ENCODE data around the gene TMEM125.

The TMEM125 gene

DNA sequence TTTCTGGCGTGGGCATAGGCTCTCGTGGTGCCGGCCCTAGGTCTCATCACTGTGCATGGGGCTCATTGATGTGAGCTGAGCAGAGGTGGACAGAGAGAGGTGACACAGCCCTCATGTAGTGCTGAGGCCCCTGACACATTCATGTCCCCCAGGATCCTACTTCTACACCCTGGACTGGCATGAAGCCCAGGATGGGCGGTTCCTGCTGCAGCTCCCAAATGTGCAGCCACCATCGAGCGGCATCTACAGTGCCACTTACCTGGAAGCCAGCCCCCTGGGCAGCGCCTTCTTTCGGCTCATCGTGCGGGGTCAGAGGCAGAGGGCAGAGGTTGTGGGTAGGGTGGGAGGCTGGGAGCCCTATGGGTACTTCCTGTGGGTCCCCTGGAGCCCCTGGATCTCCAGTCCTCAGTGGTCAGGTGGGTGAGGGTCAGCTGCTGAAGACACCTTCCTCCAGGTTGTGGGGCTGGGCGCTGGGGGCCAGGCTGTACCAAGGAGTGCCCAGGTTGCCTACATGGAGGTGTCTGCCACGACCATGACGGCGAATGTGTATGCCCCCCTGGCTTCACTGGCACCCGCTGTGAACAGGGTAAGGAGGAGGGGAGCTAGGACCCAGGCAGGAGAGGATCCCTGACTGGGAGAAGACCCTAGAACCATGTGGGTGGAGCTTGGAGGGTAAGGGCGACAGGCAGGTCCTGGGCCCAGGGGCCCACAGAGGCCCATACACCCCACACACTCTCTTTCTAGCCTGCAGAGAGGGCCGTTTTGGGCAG, 37.1 kb downstream of the TMEM125 start:
- H3K36me3 Mint-ChIP-seq (ENCODE audit: insufficient read depth), result peaks cover 3% of the 10 kb centered on the region
- no peaks in the 10 kb centered on the region for H3K4me1 Mint-ChIP-seq
- no peak for DNase-seq (ENCODE audit: low spot score in 2 of 2)
- H3K4me3 Mint-ChIP-seq, result no peak overlapping the region
- H3K27ac Mint-ChIP-seq (ENCODE audit: low read depth), result no peak overlapping the region
- no peaks in the 10 kb centered on the region for H3K9me3 Mint-ChIP-seq
- H3K27me3 Mint-ChIP-seq, result peaks cover 50% of the 10 kb centered on the region
- no peak for ATAC-seq (replicated peaks; ENCODE audit: extremely low read depth, poor library complexity, severe bottlenecking)

DNA sequence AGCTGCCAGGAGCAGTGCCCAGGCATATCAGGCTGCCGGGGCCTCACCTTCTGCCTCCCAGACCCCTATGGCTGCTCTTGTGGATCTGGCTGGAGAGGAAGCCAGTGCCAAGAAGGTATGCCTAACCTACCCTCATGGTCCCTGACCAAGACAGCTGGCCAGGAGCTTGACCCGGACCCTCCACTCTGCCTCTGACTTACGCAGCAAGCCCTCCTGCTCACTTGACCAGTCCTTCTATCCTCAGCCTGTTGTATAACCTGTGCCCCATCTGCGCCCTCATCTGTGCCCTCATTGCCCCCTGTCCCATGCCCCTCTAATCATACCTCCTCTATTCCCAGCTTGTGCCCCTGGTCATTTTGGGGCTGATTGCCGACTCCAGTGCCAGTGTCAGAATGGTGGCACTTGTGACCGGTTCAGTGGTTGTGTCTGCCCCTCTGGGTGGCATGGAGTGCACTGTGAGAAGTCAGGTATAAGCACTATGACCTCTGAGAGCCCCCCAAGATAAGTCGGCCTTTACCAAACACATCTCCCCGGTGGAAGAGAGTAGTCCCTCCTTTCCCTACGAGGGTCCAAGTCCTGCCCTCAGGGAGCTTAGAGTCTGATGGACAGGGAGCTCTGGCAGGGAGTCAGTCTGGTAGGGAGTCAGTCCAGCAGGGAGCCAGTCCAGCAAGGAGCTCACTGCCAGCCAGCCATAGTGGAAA, 37.8 kb downstream of the TMEM125 start:
- Mint-ChIP-seq H3K27me3 (peaks cover 43% of the 10 kb centered on the region), H3K4me3 (no peak overlapping the region), H3K9me3 (no peaks in the 10 kb centered on the region), H3K36me3 (ENCODE audit: insufficient read depth) (peaks cover 3% of the 10 kb centered on the region), H3K4me1 (no peaks in the 10 kb centered on the region), H3K27ac (ENCODE audit: low read depth) (no peak overlapping the region)
- ATAC-seq (replicated peaks; ENCODE audit: extremely low read depth, poor library complexity, severe bottlenecking), result no peak
- no peak for DNase-seq (ENCODE audit: low spot score in 2 of 2)

DNA sequence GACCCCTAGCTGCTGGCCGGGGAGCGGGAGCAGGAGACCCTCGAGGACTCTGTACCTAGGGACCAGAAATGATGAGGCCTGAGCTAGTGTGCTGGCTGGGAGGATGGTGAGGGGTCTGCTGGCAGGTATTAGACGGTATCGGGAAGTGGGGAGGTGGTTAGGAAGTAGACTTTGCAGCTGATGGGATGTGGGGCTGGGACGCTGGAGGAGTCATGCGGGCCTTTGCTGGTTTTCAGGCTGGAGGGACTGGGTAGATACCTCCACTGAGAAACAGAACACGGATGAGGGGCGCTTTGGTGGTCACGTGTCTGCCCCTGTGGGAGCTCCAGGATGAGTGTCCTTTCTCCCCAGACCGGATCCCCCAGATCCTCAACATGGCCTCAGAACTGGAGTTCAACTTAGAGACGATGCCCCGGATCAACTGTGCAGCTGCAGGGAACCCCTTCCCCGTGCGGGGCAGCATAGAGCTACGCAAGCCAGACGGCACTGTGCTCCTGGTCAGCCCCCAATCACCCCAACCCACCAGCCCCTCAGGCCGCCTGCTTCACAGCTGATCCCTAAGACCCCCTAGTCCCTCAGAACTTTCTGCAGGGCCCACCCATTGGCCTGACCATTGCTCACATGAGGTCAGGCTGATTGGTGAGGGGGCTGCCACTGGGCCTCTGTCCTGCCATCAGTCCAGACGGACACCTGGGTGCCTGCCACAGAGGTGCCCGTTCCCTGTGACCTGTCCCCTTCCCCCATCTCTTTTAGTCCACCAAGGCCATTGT, 39.0 kb downstream of the TMEM125 start:
- H3K27ac Mint-ChIP-seq (ENCODE audit: low read depth), result no peak overlapping the region
- ATAC-seq (replicated peaks; ENCODE audit: extremely low read depth, poor library complexity, severe bottlenecking), result no peak
- H3K36me3 Mint-ChIP-seq (ENCODE audit: insufficient read depth), result peaks cover 3% of the 10 kb centered on the region
- no peak for DNase-seq (ENCODE audit: low spot score in 2 of 2)
- peaks cover 41% of the 10 kb centered on the region for H3K27me3 Mint-ChIP-seq
- H3K4me1 Mint-ChIP-seq, result no peaks in the 10 kb centered on the region
- H3K4me3 Mint-ChIP-seq, result no peak overlapping the region
- H3K9me3 Mint-ChIP-seq, result no peaks in the 10 kb centered on the region

DNA sequence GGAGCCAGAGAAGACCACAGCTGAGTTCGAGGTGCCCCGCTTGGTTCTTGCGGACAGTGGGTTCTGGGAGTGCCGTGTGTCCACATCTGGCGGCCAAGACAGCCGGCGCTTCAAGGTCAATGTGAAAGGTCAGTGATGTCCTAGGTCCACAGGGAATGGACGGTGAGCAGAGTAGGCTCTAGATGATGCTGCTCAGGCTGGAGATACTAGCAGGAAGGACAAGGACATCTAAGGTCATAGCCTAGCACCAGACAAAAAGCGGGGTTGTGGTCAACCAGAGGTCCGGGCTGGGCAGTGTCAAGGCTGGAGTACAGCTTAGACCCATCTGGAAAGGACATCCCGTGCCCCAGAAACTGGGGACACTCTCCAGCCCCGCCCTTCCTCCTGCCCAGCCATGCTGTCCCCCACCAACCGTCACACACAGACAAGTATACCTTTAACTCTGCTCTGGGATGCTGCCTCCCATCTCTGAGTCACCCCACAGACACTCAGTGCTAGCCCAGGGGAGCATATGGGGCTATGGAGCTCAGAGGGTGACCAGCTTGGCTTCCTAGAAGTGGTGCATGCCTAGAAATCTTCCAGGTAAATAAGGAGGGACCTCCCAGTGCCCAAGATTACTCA, 39.7 kb downstream of the TMEM125 start:
- DNase-seq (ENCODE audit: low spot score in 2 of 2), result no peak
- H3K36me3 Mint-ChIP-seq (ENCODE audit: insufficient read depth), result peaks cover 3% of the 10 kb centered on the region

DNA sequence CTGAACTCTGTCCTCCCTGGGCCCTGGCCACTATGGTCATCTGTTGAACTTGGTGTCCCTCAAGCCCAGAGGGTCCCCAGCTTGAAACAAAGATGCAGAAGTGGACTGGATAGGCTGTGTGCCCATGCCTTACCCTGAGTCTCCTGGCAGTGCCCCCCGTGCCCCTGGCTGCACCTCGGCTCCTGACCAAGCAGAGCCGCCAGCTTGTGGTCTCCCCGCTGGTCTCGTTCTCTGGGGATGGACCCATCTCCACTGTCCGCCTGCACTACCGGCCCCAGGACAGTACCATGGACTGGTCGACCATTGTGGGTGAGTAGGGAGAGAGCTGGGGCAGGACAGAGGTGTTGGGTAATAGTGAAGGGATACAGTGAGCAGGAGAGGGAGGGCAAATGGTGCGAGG, 41.7 kb downstream of the TMEM125 start:
- no peaks in the 10 kb centered on the region for H3K9me3 Mint-ChIP-seq
- DNase-seq (ENCODE audit: low spot score in 2 of 2) (no peak), ATAC-seq (replicated peaks; ENCODE audit: extremely low read depth, poor library complexity, severe bottlenecking) (no peak)
- peaks cover 19% of the 10 kb centered on the region for H3K27me3 Mint-ChIP-seq
- H3K27ac Mint-ChIP-seq (ENCODE audit: low read depth), result no peak overlapping the region
- H3K4me3 Mint-ChIP-seq, result no peak overlapping the region
- no peaks in the 10 kb centered on the region for H3K4me1 Mint-ChIP-seq
- peaks cover 5% of the 10 kb centered on the region for H3K36me3 Mint-ChIP-seq (ENCODE audit: insufficient read depth)

More for the DNA sequence above, 39.7 kb downstream of the TMEM125 start:
- no peak overlapping the region for H3K4me3 Mint-ChIP-seq
- peaks cover 34% of the 10 kb centered on the region for H3K27me3 Mint-ChIP-seq
- H3K9me3 Mint-ChIP-seq, result no peaks in the 10 kb centered on the region
- no peaks in the 10 kb centered on the region for H3K4me1 Mint-ChIP-seq
- ATAC-seq (replicated peaks; ENCODE audit: extremely low read depth, poor library complexity, severe bottlenecking), result no peak
- H3K27ac Mint-ChIP-seq (ENCODE audit: low read depth), result no peak overlapping the region

DNA sequence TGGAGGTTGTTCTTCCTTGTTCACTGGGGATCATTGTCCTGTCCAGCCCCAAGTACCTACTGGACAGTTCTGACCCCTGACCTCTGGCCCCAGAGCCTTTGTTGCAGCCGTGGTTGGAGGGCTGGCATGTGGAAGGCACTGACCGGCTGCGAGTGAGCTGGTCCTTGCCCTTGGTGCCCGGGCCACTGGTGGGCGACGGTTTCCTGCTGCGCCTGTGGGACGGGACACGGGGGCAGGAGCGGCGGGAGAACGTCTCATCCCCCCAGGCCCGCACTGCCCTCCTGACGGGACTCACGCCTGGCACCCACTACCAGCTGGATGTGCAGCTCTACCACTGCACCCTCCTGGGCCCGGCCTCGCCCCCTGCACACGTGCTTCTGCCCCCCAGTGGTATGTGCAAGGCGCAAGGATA, 42.4 kb downstream of the TMEM125 start:
- Mint-ChIP-seq H3K27me3 (peaks cover 17% of the 10 kb centered on the region), H3K4me3 (no peak overlapping the region), H3K4me1 (no peaks in the 10 kb centered on the region), H3K9me3 (no peaks in the 10 kb centered on the region), H3K36me3 (ENCODE audit: insufficient read depth) (peaks cover 5% of the 10 kb centered on the region), H3K27ac (ENCODE audit: low read depth) (no peak overlapping the region)
- DNase-seq (ENCODE audit: low spot score in 2 of 2), result no peak
- ATAC-seq (replicated peaks; ENCODE audit: extremely low read depth, poor library complexity, severe bottlenecking), result no peak

DNA sequence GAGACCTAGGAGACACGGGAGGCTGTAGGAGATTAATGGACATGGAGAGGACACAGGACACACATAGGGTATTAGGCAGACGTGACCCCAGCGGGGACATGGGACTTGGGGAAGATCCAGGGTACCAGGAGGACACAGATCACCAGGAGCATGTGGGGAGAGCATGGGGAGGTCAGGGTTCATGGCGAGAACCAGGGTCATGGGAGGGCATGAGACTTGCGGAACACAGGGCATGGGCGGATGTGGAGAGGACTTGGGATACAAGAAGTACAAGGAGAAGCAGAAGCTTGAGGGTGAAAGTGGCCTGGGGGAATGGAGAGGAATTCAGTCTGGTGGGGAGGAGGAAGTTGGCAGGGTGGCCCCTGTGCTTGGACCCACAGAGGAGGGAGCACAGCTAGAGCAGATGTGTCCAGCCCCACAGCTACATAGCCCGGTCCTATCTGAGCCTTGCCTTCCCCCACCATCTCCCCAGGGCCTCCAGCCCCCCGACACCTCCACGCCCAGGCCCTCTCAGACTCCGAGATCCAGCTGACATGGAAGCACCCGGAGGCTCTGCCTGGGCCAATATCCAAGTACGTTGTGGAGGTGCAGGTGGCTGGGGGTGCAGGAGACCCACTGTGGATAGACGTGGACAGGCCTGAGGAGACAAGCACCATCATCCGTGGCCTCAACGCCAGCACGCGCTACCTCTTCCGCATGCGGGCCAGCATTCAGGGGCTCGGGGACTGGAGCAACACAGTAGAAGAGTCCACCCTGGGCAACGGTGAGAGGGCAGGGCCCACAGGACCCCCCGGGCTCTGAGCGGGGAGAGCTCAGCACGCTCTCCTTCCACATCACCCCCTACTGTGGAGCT, 43.1 kb downstream of the TMEM125 start:
- no peaks in the 10 kb centered on the region for H3K4me1 Mint-ChIP-seq
- no peak overlapping the region for H3K4me3 Mint-ChIP-seq
- no peak overlapping the region for H3K27ac Mint-ChIP-seq (ENCODE audit: low read depth)
- peaks cover 10% of the 10 kb centered on the region for H3K27me3 Mint-ChIP-seq
- peaks cover 4% of the 10 kb centered on the region for H3K36me3 Mint-ChIP-seq (ENCODE audit: insufficient read depth)
- ATAC-seq (replicated peaks; ENCODE audit: extremely low read depth, poor library complexity, severe bottlenecking) (no peak), DNase-seq (ENCODE audit: low spot score in 2 of 2) (no peak)
- no peaks in the 10 kb centered on the region for H3K9me3 Mint-ChIP-seq

DNA sequence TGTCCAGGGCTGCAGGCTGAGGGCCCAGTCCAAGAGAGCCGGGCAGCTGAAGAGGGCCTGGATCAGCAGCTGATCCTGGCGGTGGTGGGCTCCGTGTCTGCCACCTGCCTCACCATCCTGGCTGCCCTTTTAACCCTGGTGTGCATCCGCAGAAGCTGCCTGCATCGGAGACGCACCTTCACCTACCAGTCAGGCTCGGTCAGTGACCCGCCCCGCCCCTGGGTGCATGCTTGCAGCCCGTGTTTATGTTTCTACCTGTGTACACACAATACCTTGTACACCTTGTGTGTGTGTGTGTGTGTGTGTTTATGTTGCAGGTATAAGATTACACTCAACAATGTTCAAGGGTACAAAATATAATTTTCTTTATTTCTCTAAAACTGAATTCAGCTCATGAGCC, 44.0 kb downstream of the TMEM125 start:
- peaks cover 2% of the 10 kb centered on the region for H3K36me3 Mint-ChIP-seq (ENCODE audit: insufficient read depth)
- H3K9me3 Mint-ChIP-seq, result no peaks in the 10 kb centered on the region
- peaks cover 2% of the 10 kb centered on the region for H3K27me3 Mint-ChIP-seq
- no peaks in the 10 kb centered on the region for H3K4me1 Mint-ChIP-seq
- no peak overlapping the region for H3K27ac Mint-ChIP-seq (ENCODE audit: low read depth)
- DNase-seq (ENCODE audit: low spot score in 2 of 2), result no peak
- ATAC-seq (replicated peaks; ENCODE audit: extremely low read depth, poor library complexity, severe bottlenecking), result no peak
- no peak overlapping the region for H3K4me3 Mint-ChIP-seq

DNA sequence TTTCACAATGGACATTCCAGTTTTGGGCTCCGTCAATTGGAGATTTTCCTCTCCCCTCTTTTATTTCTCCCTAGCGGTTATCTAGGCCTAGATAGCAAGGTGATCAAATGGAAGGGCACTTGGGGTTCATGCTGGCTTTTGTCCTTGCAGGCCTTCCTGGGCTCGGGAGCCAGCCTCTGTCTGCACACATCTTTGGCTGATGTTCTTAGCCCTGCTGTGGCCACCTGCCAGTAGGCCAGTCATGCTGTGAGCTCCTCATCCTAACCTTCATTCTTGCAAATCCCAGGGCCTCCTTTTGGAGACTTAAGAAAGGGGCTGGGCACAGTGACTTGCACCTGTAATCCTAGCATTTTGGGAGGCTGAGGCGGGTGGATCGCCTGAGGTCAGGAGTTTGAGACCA, 44.5 kb downstream of the TMEM125 start:
- Mint-ChIP-seq H3K36me3 (ENCODE audit: insufficient read depth) (peaks cover 2% of the 10 kb centered on the region), H3K4me1 (no peaks in the 10 kb centered on the region), H3K4me3 (no peak overlapping the region), H3K27me3 (no peaks in the 10 kb centered on the region), H3K9me3 (no peaks in the 10 kb centered on the region), H3K27ac (ENCODE audit: low read depth) (no peak overlapping the region)
- DNase-seq (ENCODE audit: low spot score in 2 of 2) (no peak), ATAC-seq (replicated peaks; ENCODE audit: extremely low read depth, poor library complexity, severe bottlenecking) (no peak)

DNA sequence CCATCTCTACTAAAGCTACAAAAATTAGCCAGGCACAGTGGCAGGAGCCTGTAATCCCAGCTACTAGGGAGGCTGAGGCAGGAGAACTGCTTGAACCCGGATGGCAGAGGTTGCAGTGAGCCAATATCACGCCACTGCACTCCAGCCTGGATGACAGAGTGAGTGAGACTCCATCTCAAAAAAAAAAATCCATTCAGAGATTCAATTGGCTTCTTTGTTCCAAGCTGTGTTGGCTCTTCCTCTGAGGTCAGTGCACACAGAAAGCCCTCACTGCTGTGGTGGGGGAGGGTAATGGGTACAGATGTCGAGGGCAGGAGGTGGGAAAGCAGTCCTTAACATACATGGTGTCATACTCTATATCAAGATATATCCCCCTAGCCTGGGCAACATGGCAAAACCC, 45.7 kb downstream of the TMEM125 start:
- Mint-ChIP-seq H3K27me3 (no peaks in the 10 kb centered on the region), H3K4me1 (no peaks in the 10 kb centered on the region), H3K27ac (ENCODE audit: low read depth) (no peak overlapping the region), H3K4me3 (no peak overlapping the region), H3K36me3 (ENCODE audit: insufficient read depth) (peaks cover 2% of the 10 kb centered on the region), H3K9me3 (no peaks in the 10 kb centered on the region)
- DNase-seq (ENCODE audit: low spot score in 2 of 2) (no peak), ATAC-seq (replicated peaks; ENCODE audit: extremely low read depth, poor library complexity, severe bottlenecking) (no peak)

DNA sequence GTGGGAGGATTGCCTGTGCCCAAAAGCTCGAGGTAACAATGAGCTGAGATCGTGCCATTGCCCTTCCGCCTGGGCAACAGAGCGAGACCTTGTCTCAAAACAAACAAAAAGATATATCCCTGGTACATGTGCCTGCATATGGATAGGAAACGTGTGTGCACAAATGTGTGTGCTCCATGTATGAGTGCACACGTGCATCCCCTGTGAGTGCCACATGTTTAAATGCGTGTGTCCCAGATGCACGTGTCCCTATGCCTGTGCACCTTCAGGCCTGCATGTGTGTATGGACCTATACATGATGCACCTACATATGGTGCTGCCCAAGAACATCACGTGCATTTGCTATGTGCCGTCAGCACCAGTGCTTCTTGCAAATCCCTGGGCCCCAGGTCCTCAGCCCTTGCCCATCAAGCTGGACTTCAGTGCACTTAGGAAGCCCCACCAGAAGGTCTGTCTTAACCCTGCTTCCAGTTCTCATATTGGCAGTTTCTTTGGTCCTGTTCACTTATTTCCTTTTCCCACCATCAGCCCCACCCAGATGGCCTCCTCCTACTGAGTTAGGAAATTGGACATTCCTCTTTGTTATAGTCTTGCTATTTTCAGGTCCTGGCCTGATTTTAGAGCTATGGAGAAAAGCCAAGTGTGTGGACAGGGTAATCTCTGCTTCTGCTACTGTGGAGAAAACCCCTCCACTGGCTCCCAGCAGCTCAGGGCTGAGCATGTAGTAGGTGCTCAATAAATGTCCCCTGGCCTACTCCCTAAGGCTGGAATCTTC, 46.4 kb downstream of the TMEM125 start:
- H3K27ac Mint-ChIP-seq (ENCODE audit: low read depth), result no peak overlapping the region

More for the DNA sequence above, 46.4 kb downstream of the TMEM125 start:
- DNase-seq (ENCODE audit: low spot score in 2 of 2) (no peak), ATAC-seq (replicated peaks; ENCODE audit: extremely low read depth, poor library complexity, severe bottlenecking) (no peak)
- Mint-ChIP-seq H3K36me3 (ENCODE audit: insufficient read depth) (peaks cover 2% of the 10 kb centered on the region), H3K9me3 (no peaks in the 10 kb centered on the region), H3K4me1 (no peaks in the 10 kb centered on the region), H3K27me3 (no peaks in the 10 kb centered on the region), H3K4me3 (no peak overlapping the region)

Data from central memory CD8-positive, alpha-beta T cell (primary cell).